Measurements from ENCODE around the gene GOLGA8M.
"Not testable (repeated sequence)": the region's sequence is repeated elsewhere in the genome, so short reads cannot be mapped to it uniquely, and the experiment has no call there.

GOLGA8M gene, protein sequence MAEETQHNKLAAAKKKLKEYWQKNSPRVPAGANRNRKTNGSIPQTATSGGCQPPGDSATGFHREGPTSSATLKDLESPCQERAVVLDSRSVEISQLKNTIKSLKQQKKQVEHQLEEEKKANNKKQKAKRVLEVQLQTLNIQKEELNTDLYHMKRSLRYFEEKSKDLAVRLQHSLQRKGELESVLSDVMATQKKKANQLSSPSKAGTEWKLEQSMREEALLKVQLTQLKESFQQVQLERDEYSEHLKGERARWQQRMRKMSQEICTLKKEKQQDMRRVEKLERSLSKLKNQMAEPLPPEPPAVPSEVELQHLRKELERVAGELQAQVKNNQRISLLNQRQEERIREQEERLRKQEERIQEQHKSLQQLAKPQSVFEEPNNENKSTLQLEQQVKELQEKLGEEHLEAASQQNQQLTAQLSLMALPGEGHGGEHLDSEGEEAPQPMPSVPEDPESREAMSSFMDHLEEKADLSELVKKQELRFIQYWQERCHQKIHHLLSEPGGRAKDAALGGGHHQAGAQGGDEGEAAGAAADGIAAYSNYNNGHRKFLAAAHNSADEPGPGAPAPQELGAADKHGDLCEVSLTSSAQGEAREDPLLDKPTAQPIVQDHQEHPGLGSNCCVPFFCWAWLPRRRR

DNA sequence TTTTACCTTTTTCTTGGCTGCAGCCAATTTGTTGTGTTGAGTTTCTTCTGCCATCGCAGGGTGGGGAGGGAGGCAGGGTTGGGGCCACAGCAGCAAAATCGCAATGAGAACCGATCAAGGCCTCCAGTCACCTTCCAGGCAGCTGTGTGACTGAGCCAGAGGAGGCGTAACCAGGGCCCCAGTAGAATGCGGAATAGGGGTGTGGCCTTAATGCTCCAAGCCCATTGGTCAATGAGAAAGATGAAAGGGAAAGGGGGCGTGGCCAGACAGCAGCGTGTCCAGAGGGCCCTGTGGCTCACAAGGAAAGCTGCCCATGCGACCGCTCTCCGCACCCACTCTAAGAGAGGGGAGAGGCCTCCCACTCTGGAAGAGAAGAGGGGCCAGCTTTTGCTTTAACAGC lies at the start of gene GOLGA8M:
GOLGA8M (minus strand) TSS at position 152 of the 400 bp plus-strand sequence; CDS start at position 54, 98 bp downstream.
- not testable (repeated sequence) for DNase-seq

DNA sequence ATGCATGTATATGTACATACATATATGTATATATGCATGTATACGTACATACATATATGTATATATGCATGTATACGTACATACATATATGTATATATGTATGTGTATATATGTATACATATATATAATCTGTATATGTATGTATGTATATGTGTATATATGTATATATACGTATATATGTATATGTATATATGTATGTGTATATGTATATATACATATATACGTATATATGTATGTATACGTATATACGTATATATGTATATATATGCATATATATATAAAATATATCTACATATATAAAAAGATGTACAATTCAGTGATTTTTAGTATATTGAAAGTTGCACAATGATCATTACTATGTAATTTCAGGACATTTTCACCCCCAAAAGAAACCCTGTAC lies 30.7 kb upstream of the GOLGA8M start:
- not testable (repeated sequence) for DNase-seq

DNA sequence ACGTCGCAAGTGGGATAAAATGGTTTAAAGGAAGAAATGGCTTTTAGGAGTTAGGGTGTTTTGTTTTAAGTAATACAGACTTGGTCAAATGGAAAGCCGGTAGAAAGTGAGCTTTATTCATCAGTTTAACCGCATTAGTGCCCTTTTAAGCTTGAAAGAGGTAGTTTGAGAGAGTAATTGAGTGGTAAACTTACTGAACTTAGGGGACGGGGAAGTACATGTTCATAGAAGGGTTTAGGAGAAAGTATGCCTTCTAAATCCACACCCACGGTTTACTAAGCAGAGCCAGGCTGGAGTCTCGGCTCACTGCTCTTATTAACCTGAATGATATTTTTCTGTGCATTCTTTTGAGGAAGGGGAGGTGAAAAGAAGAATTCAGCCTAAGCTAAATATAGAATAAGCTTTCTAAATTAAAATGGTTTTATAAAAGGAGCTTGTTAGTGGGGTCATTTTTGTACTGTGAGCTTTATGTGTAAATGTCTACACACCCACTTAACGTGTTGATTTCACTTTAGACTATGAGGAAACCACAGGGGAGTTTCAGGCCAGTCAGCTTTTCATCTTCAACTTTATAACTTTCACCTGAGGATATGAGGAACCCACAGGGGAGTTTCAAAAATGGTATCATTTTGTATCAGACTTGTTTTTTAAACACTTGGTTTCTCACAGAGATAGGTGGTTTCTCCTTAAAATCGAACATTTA lies 26.5 kb upstream of the GOLGA8M start:
- DNase-seq = not testable (repeated sequence)

DNA sequence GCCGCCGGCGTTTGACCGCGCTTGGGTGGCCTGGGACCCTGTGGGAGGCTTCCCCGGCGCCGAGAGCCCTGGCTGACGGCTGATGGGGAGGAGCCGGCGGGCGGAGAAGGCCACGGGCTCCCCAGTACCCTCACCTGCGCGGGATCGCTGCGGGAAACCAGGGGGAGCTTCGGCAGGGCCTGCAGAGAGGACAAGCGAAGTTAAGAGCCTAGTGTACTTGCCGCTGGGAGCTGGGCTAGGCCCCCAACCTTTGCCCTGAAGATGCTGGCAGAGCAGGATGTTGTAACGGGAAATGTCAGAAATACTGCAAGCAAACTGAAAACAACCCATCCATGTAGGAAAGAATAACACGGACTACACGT lies 26.0 kb upstream of the GOLGA8M start:
- not testable (repeated sequence) for DNase-seq

DNA sequence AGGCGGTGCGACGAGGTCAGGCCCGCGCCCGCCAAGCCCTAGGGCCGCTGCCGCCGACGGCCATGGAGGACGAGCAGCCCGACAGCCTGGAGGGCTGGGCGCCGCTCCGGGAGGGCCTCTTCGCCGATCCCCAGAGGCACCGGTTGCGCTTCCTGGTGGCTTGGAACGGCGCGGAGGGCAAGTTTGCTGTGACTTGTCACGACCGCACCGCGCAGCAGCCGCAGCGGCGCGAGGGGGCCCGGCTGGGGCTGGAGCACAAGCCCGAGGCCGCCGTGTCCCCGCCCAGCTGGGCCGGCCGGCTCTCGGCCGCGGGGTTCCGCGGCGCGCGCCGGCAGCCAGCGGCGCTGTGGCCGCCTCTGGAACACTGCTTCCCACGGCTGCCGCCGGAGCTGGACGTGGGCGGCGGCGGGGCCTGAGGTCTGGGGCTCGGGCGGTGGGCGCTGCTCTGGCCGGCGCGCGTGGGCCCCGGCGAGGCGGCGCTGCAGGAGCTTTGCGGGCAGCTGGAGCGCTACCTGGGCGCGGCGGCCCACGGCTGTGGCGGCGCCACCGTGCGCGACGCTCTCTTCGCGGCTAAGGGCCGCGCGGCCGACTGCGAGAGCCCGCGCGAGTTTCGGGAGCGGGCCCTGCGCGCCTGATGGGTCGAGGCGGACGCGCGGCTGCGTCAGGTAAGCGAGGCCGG lies 25.4 kb upstream of the GOLGA8M start:
- DNase-seq = not testable (repeated sequence)

DNA sequence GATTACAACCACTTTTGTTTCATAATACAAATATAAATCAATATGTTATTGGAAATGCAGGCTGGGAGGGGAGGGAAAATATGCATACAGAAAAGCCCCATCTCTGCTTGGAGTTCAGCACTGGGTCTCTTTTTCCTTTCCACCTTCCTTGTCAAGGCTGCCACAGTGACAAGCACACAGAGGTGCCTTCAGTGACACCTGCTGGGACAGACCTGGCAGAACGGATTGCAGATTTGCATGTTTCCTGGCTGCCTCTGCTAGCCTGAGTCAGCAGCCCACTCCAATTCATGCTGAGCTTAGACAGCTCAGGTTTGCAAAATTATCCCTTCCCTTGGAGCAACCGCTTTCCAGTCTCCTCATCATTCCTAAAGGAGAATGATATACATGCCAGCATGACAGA lies 15.8 kb upstream of the GOLGA8M start:
- DNase-seq = not testable (repeated sequence)

DNA sequence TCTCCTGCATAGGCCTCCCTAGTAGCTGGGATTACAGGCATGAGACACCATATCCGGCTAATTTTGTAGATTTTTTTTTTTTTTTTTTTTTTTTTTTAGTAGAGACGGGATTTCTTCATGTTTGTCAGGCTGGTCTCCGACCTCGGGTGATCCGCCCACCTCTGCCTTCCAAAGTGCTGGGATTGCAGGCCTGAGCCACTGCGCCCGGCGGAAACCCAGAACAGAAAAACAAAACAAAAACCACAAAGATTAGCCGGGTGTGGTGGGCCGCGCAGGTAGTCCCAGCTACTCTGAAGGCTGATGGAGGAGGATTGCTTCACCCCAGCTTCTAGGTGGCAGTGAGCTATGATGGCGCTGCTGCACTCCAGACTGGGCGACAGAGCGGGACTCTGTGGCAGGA lies 14.8 kb upstream of the GOLGA8M start:
- DNase-seq = not testable (repeated sequence)

DNA sequence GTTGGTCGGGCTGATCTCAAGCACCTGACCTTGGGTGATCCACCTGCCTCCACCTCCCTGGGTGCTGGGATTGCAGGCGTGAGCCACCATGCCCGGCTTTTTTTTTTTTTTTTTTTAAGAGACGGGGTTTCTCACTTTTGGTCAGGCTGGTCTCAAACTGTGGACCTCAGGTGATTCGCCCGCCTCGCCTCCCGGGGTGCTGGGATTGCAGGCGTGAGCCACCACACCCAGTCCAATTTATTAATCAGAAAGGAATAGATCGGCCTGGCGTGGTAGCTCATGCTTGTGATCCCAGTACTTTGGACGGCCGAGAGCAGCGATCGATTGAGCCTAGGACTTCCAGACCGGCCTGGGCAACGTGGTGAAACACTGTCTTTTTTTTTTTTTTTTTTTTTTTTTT lies 13.9 kb upstream of the GOLGA8M start:
- no peak for DNase-seq

DNA sequence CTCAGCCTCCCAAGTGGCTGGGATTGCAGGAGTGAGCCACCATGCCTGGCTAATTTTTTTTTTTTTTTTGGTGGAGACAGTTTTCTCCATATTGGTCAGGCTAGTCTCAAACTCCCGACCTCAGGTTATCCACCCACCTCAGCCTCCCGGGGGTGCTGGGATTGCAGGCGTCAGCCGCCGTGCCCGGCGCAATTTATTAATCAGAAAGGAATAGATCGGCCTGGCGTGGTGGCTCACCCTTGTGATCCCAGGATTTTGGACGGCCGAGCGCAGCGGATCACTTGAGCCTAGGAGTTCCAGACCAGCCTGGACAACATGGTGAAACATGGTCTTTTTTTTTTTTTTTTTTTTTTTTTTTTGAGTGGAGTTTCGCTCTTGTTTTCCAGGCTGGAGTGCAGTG lies 13.3 kb upstream of the GOLGA8M start:
- no peak for DNase-seq

DNA sequence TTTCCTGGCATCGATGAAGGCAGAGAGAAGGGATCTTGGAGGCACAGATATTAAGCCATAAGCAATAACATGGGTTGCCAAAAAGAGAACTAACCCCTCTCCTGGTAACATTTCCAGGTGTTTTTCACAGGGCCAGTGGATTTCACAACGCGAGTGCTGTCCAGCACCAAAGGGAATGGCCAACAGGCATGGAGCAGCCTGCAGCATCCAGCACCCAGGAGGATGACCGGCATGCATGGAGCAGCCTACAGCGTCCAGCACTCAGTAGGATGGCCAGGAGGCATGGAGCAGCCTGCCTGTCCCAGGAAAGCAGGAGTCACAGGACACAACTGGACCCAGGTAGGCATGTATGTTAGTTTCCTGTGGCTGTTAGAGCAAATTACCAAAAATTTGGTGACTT lies 11.8 kb upstream of the GOLGA8M start:
- not testable (repeated sequence) for DNase-seq

DNA sequence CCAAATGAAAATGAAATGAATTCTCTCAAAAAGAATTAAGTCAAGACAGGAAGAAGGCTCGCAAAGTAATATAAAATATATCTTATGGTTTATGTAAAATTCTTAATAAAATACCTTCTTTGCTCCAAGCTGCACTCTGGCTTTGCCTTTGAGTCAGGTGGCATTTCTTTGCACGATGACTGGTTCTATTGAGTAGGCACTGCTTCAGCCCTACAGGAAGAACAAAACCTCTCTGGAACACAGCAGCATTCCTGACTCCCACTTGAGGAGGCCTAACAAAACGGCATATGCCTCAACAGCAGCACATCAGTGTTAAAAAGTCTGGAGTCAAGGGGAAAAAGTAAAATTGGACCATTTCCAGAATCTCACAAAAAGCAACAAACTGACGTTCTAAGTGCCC lies 7.4 kb upstream of the GOLGA8M start:
- not testable (repeated sequence) for DNase-seq

DNA sequence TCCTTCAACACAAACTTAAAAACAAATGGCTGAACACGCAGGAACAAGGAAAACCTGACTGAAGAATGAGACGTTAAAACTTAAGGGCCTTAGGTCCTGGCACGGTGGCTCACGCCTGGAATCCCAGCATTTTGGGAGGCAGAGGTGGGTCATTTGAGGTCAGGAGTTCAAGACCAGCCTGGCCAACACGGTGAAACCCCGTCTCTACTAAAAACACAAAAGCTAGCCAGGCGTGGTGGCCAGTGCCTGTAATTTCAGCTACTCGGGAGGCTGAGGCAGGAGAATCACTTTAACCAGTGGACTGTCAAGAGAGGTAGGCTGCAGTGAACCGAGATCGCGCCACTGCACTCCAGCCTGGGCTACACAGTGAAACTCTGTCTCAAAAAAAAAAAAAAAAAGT lies 6.4 kb upstream of the GOLGA8M start:
- not testable (repeated sequence) for DNase-seq

DNA sequence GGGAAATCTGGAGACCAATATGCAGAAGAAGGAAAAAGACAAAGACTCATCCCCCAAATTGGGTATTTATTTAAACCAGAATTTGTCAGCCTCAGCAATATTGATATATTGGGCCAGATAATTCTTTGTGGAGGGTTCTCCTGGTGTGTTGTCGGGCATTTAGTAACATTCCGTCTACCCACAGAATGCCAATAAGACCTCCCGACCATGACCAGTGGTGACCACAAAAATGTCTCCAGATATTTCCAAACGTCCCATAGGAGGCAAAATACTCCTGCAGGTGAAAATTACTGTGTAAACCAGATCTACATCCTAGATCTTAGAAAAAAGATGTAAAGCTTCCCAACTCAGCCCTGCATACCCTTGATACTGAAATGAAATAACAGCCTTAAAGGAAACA lies 2.0 kb upstream of the GOLGA8M start:
- not testable (repeated sequence) for DNase-seq

DNA sequence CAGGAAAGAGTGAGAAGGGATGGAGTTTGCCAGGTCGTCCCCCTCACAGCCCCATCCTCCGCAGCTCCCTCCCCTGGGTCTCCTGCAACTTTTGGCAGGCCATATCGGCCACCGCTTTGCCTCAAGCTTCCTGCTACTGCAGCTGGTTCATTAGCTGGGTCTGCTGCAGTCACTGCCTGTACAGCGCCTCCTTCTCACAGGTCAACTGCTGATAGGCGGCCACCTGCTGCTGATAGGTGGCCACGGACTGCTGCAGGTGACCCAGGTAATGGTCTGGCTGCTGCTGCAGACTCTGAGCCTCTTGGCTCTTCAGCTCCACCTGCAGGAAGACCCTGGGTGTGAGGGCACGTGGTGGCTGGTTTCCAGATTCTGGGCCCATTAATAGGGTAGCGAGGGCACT lies 8.3 kb downstream of the GOLGA8M start:
- DNase-seq = not testable (repeated sequence)

DNA sequence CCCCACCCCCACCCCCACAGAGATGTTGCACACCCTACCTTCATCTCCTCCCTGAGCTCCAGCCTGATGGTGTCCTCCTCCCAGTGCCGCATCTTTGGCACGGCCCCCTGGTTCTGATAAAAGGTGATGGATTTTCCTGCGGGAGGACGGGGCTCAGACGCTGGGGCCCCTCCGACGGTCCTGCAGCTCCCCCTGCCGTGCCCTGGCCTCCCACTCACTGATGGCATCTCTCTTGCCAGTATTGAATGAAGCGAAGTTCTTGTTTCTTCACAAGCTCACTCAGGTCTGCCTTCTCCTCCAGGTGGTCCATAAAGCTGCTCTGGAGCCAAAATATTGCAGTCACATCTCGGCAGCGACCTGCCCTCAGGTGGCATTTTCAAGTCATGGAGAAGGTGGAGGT lies 9.8 kb downstream of the GOLGA8M start:
- not testable (repeated sequence) for DNase-seq

DNA sequence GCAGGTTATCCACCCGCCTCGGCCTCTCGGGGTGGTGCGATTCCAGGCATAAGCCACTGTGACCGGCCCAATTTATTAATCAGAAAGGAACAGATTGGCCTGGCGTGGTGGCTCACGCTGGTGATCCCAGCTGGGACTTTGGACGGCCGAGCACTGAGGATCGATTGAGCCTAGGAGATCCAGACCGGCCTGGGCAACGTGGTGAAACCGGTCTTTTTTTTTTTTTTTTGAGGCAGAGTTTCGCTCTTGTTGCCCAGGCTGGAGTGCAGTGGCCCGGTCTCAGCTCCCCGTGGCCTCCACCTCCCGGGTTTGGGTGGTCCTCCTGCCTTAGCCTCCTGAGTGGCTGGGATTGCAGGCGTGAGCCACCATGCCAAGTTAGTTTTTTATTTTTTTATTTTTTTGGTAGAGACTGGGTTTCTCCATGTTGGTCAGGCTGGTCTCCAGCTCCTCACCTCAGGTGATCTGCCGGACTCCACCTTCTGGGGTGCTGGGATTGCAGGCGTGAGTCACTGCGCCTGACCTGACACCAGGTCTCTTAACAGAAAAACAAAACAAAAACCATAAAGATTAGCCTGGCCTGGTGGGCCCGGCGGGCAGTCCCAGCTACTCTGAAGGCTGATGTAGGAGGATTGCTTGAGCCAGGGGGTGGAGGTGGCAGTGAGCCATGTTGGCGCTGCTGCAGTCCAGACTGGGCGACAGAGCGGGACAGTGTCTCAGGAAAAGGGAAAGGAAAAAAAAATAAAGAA lies 18.0 kb downstream of the GOLGA8M start:
- not testable (repeated sequence) for DNase-seq

DNA sequence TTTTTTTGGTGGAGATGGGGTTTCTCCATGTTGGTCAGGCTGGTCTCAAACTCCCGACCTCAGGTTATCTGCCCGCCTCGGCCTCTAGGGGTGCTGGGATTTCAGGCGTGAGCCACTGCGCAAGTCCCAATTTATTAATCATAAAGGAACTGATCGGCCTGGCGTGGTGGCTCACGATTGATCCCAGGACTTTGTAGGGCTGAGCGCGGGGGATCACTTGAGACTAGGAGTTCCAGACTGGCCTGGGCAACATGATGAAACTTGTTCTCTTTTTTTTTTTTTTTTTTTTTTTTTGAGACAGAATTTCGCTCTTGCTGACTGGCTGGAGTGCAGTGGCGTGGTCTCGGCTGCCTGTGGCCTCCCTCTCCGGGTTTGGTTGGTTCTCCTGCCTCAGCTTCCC lies 19.2 kb downstream of the GOLGA8M start:
- DNase-seq = not testable (repeated sequence)

DNA sequence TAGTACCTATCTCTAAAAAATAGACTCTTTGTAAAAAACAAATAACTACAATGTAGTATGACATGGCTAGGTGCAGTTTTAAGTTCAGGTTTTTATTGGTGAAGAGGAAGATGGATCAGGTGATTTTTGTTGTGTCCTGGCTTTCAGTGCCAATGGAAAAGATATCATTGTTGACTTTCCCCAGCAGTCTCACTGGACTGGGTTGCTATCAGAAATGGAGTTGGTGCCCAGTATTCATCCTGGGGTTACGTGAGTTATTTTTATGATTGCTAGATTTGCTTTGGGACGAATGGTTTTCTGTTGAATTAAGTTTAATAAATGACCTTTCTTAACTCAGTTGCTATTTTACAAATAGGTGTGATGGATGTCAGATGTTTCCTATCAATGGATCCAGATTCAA lies 38.7 kb downstream of the GOLGA8M start:
- DNase-seq = not testable (repeated sequence)

DNA sequence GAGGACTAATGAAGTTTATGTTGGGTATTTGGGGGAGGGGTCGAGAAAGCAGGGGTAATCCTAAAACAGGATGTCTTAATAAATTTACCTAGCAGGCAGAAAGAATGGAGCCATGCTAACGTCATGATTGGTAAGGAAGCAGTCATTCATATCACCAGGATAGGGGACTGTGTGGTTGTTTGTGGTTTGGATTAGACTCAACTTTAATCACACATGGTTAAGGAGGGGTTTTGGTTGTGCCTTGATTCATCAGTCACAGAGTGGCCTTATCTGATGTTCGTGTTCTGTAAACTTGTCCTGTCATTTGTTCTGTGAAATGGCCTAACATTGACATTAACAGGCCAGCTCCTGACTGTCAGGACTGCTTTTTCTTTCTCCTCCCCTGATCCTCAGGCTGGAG lies 40.1 kb downstream of the GOLGA8M start:
- DNase-seq = not testable (repeated sequence)

DNA sequence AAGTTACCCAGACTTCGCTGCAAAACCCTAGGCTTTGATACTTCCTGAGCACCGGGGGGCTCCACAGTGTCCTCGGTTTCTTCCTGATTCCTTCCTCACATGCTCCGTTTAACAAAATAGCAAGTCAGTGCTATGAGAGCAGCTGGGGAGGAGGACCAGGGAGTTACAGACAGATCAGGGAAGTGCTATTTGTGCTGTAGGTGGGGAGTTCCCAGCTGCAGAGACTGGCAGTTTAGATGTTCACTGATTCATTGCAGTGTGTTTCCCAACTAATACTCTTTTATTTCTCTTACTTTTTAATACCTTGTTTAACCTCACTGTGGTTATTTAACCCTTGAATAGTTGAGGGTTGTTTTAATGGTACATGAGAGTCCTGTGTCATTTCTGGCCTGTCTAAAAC lies 45.8 kb downstream of the GOLGA8M start:
- not testable (repeated sequence) for DNase-seq

DNA sequence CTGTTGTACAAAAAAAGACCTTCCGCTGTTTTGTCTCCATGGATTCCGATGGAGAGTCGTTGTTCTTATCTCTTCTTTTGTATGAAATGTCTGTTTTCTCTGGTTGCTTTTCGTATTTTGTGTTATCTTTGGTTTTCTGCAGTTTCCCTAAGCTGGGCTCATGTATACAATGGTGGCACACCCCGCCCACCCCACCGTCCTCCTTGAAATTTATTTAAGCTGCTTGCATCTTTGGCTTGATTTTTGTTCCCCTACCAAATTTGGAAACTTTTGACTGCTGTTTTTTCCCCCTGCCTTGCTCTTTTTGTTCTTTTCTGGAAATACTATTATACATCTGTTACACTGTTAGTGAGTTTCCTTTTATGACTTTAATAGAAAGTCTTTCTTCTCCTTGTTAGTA lies 47.6 kb downstream of the GOLGA8M start:
- DNase-seq = not testable (repeated sequence)

DNA sequence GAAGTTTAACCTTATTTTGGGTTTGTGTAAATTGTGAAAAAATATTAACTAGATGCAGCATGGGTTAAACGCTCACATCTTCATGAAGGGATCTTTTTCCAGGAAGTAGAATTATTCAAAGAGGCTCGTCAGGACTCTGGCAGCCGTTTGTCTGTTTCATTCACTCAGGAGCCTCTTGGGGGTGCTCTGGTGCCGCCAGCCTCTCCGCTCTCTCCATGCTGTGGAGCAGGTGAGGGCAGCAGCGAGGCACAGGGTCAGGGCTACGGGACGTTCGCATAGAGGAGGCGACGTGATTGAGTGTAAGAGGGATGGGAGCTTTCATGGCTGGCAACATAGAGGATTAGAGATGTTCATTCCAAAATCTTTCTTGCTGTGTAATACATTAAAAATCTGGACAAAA lies 48.5 kb downstream of the GOLGA8M start:
- DNase-seq = not testable (repeated sequence)
